SU-DHL-6 (cell line): ENCODE data around the gene STXBP5.

Experiments used
- H2AFZ ChIP-seq: fragments of 200-600 bp; sonication (generic); 2 replicates; pipeline ENCODE4 v1.6.1; 2014; ENCODE audit warnings: low read depth, mild to moderate bottlenecking, moderate library complexity, mixed read lengths, antibody characterized with exemption, low read length; ENCODE audit not compliant: severe bottlenecking
- H3F3A ChIP-seq: fragments of 200-600 bp; shearing (Covaris generic); 2 replicates; pipeline ENCODE4 v1.6.0; 2016; ENCODE audit warnings: antibody characterized with exemption, mild to moderate bottlenecking; ENCODE audit not compliant: insufficient read depth
- H3K27ac ChIP-seq: fragments of 200-600 bp; sonication (generic); 2 replicates; pipeline ENCODE4 v1.5.1; 2016; ENCODE audit warnings: low read depth, mild to moderate bottlenecking, low read length, moderate library complexity, mixed read lengths
- H3K27me3 ChIP-seq: fragments of 200-600 bp; sonication (generic), shearing (Covaris generic); 2 replicates; pipeline ENCODE4 v1.6.0; 2014; ENCODE audit warnings: mild to moderate bottlenecking, low read length
- H3K36me3 ChIP-seq: fragments of 200-600 bp; sonication (generic); 2 replicates; pipeline ENCODE4 v1.6.1; 2014; ENCODE audit warnings: mild to moderate bottlenecking, low read length, mixed read lengths
- H3K4me2 ChIP-seq: fragments of 300-600, 200-600 bp; shearing (Covaris generic), sonication (generic); 2 replicates; pipeline ENCODE4 v1.6.0; 2014; ENCODE audit warnings: low read length, low read depth, mild to moderate bottlenecking; ENCODE audit not compliant: poor library complexity, severe bottlenecking
- H3K4me3 ChIP-seq: fragments of 200-600 bp; sonication (generic); 2 replicates; pipeline ENCODE4 v1.5.1; 2014; ENCODE audit warnings: antibody characterized with exemption, low read length, mild to moderate bottlenecking, mixed read lengths; ENCODE audit not compliant: insufficient read depth, poor library complexity, severe bottlenecking
- H3K79me2 ChIP-seq: fragments of 200-600 bp; sonication (generic); 2 replicates; pipeline ENCODE4 v1.6.1; 2014; ENCODE audit warnings: mild to moderate bottlenecking, low read length, moderate library complexity; ENCODE audit not compliant: insufficient read depth
- H3K9ac ChIP-seq: fragments of 200-600 bp; sonication (generic); 2 replicates; pipeline ENCODE4 v1.7.0; 2014; ENCODE audit warnings: mild to moderate bottlenecking, low read length
- H3K9me2 ChIP-seq: fragments of 200-600 bp; sonication (generic); replicated peaks from 2 replicates; pipeline ENCODE4 v1.6.1; 2014; ENCODE audit warnings: low read length; ENCODE audit not compliant: insufficient read depth
- H3K9me3 ChIP-seq: fragments of 200-600 bp; sonication (generic); 2 replicates; pipeline ENCODE4 v1.6.1; 2014; ENCODE audit warnings: low read length, mixed read lengths; ENCODE audit not compliant: insufficient read depth
- H4K20me1 ChIP-seq: fragments of 200-600 bp; sonication (generic); 2 replicates; pipeline ENCODE4 v1.6.1; 2014; ENCODE audit warnings: low read depth, mild to moderate bottlenecking, antibody characterized with exemption, low read length, moderate library complexity, mixed read lengths
- EZH2phosphoT487 ChIP-seq: fragments of 200-600 bp; sonication (generic), shearing (Covaris generic); conservative IDR thresholded peaks from 2 replicates; pipeline ENCODE4 v1.6.1; 2018; ENCODE audit warnings: mild to moderate bottlenecking, antibody characterized with exemption, low read length, moderate library complexity, mixed read lengths
- TF ChIP-seq, protein P1 (sequence below): fragments of 200-600 bp; sonication (generic); IDR thresholded peaks from one replicate; pipeline ENCODE4 v1.5.1; 2017; ENCODE audit warnings: antibody characterized with exemption, mild to moderate bottlenecking, low read length, moderate library complexity; ENCODE audit not compliant: insufficient read depth, poor library complexity, severe bottlenecking

STXBP5 gene

GRCh38 chr6:147204060-147204785 is at the start of gene STXBP5:
STXBP5 (plus strand) TSS chr6:147204417; CDS start chr6:147204533, 116 bp downstream.
- Histone ChIP-seq H3K9me3 (no peaks in the 10 kb centered on the region), H2AFZ (peak within 1 kb of the TSS; percentile 85), H3F3A (peaks cover 9% of the 10 kb centered on the region), H3K36me3 (peaks cover 4% of the 10 kb centered on the region), H4K20me1 (no peaks in the 10 kb centered on the region), H3K9me2 (no peaks in the 10 kb centered on the region), H3K4me3 (peak within 1 kb of the TSS; percentile 98), H3K9ac (peak within 1 kb of the TSS; percentile 71), H3K4me2 (peak within 1 kb of the TSS; percentile 98), H3K27ac (peak within 1 kb of the TSS; percentile 90), H3K79me2 (peaks cover 41% of the 10 kb centered on the region), H3K27me3 (no peaks in the 10 kb centered on the region)
- TF ChIP-seq, protein P1, sequence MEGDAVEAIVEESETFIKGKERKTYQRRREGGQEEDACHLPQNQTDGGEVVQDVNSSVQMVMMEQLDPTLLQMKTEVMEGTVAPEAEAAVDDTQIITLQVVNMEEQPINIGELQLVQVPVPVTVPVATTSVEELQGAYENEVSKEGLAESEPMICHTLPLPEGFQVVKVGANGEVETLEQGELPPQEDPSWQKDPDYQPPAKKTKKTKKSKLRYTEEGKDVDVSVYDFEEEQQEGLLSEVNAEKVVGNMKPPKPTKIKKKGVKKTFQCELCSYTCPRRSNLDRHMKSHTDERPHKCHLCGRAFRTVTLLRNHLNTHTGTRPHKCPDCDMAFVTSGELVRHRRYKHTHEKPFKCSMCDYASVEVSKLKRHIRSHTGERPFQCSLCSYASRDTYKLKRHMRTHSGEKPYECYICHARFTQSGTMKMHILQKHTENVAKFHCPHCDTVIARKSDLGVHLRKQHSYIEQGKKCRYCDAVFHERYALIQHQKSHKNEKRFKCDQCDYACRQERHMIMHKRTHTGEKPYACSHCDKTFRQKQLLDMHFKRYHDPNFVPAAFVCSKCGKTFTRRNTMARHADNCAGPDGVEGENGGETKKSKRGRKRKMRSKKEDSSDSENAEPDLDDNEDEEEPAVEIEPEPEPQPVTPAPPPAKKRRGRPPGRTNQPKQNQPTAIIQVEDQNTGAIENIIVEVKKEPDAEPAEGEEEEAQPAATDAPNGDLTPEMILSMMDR: no peak
- TF ChIP-seq EZH2phosphoT487: no peak

- Histone ChIP-seq H3K4me2 (no peak overlapping the region), H3K9ac (no peak overlapping the region), H3K9me3 (no peaks in the 10 kb centered on the region), H3K27ac (no peak overlapping the region), H3K36me3 (no peaks in the 10 kb centered on the region), H2AFZ (no peak overlapping the region), H3K27me3 (no peaks in the 10 kb centered on the region), H3F3A (no peaks in the 10 kb centered on the region), H4K20me1 (no peaks in the 10 kb centered on the region), H3K4me3 (no peak overlapping the region), H3K79me2 (no peaks in the 10 kb centered on the region), H3K9me2 (no peaks in the 10 kb centered on the region)
- TF ChIP-seq, protein P1: no peak
- TF ChIP-seq EZH2phosphoT487: no peak
Measured at GRCh38 chr6:147154454-147154853, 49.8 kb upstream of the STXBP5 start.

DNA sequence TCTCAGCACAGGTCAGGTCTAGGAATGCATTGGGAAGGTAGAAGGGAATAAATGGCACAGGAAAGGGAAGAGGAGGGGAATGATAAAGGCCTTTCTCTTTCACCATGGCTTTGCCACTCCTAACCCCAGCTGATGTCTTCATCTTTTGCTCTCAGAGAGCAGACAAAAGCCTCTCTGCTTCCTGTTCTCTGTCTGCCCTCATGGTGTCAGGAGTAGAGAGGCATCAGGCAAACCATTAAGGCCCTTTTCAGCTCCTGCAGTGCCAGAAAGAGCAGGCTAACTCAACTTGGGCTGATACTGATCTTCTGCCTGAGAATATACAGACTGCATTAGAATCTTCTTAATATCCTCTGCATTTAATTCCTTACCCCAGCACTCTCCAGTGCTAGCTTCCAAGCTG is 48.0 kb upstream of the STXBP5 start:
- no peaks in the 10 kb centered on the region for H3K9me3 ChIP-seq
- no peak overlapping the region for H3K4me2 ChIP-seq
- H3K4me3 ChIP-seq: no peak overlapping the region
- no peaks in the 10 kb centered on the region for H3F3A ChIP-seq
- no peaks in the 10 kb centered on the region for H3K79me2 ChIP-seq
- no peak overlapping the region for H2AFZ ChIP-seq
- no peaks in the 10 kb centered on the region for H4K20me1 ChIP-seq
- TF ChIP-seq EZH2phosphoT487: no peak
- TF ChIP-seq, protein P1: no peak
- no peaks in the 10 kb centered on the region for H3K36me3 ChIP-seq
- no peak overlapping the region for H3K9ac ChIP-seq
- no peaks in the 10 kb centered on the region for H3K9me2 ChIP-seq
- no peak overlapping the region for H3K27ac ChIP-seq
- H3K27me3 ChIP-seq: no peaks in the 10 kb centered on the region
